Liver (tissue), 9 donors: ENCODE results near the gene SERPINE2. TPM values are rescaled to one million over a fixed set of nuclear protein-coding genes. Genes with fewer than 3 reads are reported as not detected.
A peak's percentile ranks its signal among the peaks of the same experiment; 100 is the strongest.
"Not testable (repeated sequence)": the region's sequence is repeated elsewhere in the genome, so short reads cannot be mapped to it uniquely, and the experiment has no call there.

ENCODE experiments used
- DNase-seq: peaks from one replicate; pipeline ENCODE4 v3.0.0-alpha.2; 2017; ENCODE audit warnings: low spot score
- H3K27ac ChIP-seq, 2 donors: one replicate each; pipeline ENCODE4 v1.7.0; 2013; ENCODE audit warnings: inconsistent platforms in 2 of 2, low read length in 2 of 2, control low read depth in 1 of 2, low read depth in 1 of 2, mild to moderate bottlenecking in 1 of 2
- H3K27me3 ChIP-seq, 4 donors: one replicate each; pipeline versions ENCODE4 v1.6.1 to v1.7.0; 2013; ENCODE audit warnings: low read length in 3 of 4, inconsistent platforms in 1 of 4, mild to moderate bottlenecking in 1 of 4, moderate library complexity in 1 of 4; ENCODE audit not compliant: control insufficient read depth in 4 of 4, insufficient read depth in 4 of 4
- H3K36me3 ChIP-seq, 4 donors: one replicate each; pipeline versions ENCODE4 v1.6.1 to v1.7.0; 2013; ENCODE audit warnings: low read length in 3 of 4, mild to moderate bottlenecking in 3 of 4, low read depth in 1 of 4, moderate library complexity in 1 of 4; ENCODE audit not compliant: control insufficient read depth in 4 of 4, insufficient read depth in 3 of 4
- H3K4me1 ChIP-seq, 4 donors: one replicate each; pipeline versions ENCODE4 v1.6.1 to v1.7.0; 2013; ENCODE audit warnings: low read length in 3 of 4, mild to moderate bottlenecking in 3 of 4, moderate library complexity in 1 of 4; ENCODE audit not compliant: control insufficient read depth in 4 of 4, insufficient read depth in 4 of 4
- H3K4me3 ChIP-seq, 3 donors: one replicate each; pipeline versions ENCODE4 v1.6.1 to v1.7.0; 2013; ENCODE audit warnings: low read length in 3 of 3, control low read depth in 1 of 3, low read depth in 1 of 3, mild to moderate bottlenecking in 1 of 3
- H3K9ac ChIP-seq, 2 donors: one replicate each; pipeline ENCODE4 v1.7.0; 2013; ENCODE audit warnings: low read length in 2 of 2, mild to moderate bottlenecking in 2 of 2, moderate library complexity in 2 of 2, control low read depth in 1 of 2, low read depth in 1 of 2
- H3K9me3 ChIP-seq, 4 donors: one replicate each; pipeline versions ENCODE4 v1.6.1 to v1.7.0; 2013; ENCODE audit warnings: low read length in 3 of 4; ENCODE audit not compliant: control insufficient read depth in 4 of 4
- EGR1 ChIP-seq, 2 donors: IDR thresholded peaks; 2 replicates each; pipeline ENCODE4 v1.6.1; 2016 to 2018; ENCODE audit warnings: antibody characterized with exemption in 2 of 2, low read depth in 2 of 2
- FOXA2 ChIP-seq: IDR thresholded peaks from 2 replicates; pipeline ENCODE4 v1.6.1; 2016; ENCODE audit warnings: antibody characterized with exemption
- HNF4A ChIP-seq, 2 donors: conservative IDR thresholded peaks; 2 replicates each; pipeline ENCODE4 v1.6.1; 2016; ENCODE audit warnings: antibody characterized with exemption in 2 of 2, mild to moderate bottlenecking in 2 of 2
- JUND ChIP-seq, 2 donors: IDR thresholded peaks; 2 replicates each; pipeline ENCODE4 v1.6.1; 2016; ENCODE audit warnings: antibody characterized with exemption in 2 of 2
- NR2F2 ChIP-seq: IDR thresholded peaks from 2 replicates; pipeline ENCODE4 v1.6.1; 2016; ENCODE audit warnings: antibody characterized with exemption
- RXRA ChIP-seq, 2 donors: IDR thresholded peaks; 2 replicates each; pipeline ENCODE4 v1.6.1; 2017 to 2018; ENCODE audit warnings: antibody characterized with exemption in 2 of 2, mild to moderate bottlenecking in 1 of 2
- YY1 ChIP-seq: IDR thresholded peaks from 2 replicates; pipeline ENCODE4 v1.6.1; 2016; ENCODE audit warnings: antibody characterized with exemption, mild to moderate bottlenecking
- WGBS: extraction: QIAGEN DNeasy Blood & Tissue Kit; methylation state at CpG from one replicate; pipeline ENCODE4 v1.1.7; 2013; 5-methylcytosine and 5-hydroxymethylcytosine counted together
- polyA plus RNA-seq, 2 donors: library from polyadenylated mRNA; stranded (reverse) in 1 of 2; unstranded in 1 of 2; fragments of 200-250 nt in 1 of 2; fragments of >200 nt in 1 of 2; fragmentation: Nextera tagmentation in 1 of 2; extraction: Ambion mirVana in 1 of 2; gene quantifications; one replicate each; pipeline versions ENCODE4 v1.2.1 to v1.2.3, GENCODE V29; 2013 to 2015
- total RNA-seq, 2 donors: library from RNA; depleted of rRNA; stranded (reverse); fragments of >200 nt; gene quantifications; one replicate each; pipeline ENCODE4 v1.2.3, GENCODE V29; 2014
- TF ChIP-seq, protein P1 (sequence below): IDR thresholded peaks from 2 replicates; pipeline ENCODE4 v1.6.1; 2016; ENCODE audit warnings: antibody characterized with exemption
- donor health status: healthy.
- donor health status: healthy.
- donor health status: healthy.
- donor health status: healthy.
- donor health status: healthy.

The SERPINE2 gene
- total and polyA plus RNA-seq, 4 donors = 0.92 to 4.8 (median 2.3) TPM

DNA sequence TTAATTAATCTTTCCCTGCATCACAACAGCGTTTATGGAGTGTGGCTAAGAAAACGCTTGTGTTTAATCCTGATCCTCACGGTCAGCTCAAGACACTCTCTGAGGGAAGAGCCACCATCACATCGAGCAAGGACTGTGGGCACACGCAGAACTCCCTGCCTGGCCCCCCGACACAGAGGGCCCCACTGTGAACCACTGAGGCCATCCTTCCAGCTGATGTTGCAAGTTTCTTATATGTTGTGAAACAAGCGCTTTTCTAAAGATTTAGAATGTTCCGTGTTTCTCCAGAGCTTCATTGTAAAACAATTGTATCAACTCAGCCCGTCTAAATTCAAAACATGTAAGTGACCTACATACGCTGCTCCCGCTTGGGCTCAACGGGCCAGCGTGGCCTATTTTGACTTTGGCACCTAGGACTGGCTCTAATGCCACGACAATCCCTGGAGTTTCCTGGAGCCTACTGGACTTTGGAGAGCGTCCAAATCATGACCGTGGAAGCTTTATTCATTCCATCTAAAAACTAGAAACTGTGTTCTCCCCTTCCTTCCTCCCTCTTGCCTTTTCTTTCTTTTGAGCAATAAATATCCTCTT lies 34.9 kb downstream of the SERPINE2 start (continued):
- no peak for TF ChIP-seq FOXA2
- no peak for TF ChIP-seq HNF4A (conservative IDR thresholded peaks at IDR 0.05)
- TF ChIP-seq, protein P1, sequence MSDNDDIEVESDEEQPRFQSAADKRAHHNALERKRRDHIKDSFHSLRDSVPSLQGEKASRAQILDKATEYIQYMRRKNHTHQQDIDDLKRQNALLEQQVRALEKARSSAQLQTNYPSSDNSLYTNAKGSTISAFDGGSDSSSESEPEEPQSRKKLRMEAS = no peak
- TF ChIP-seq YY1 = no peak
- no peak for TF ChIP-seq EGR1 (IDR thresholded peaks at IDR 0.05; ENCODE audit: low read depth in 2 of 2)

DNA sequence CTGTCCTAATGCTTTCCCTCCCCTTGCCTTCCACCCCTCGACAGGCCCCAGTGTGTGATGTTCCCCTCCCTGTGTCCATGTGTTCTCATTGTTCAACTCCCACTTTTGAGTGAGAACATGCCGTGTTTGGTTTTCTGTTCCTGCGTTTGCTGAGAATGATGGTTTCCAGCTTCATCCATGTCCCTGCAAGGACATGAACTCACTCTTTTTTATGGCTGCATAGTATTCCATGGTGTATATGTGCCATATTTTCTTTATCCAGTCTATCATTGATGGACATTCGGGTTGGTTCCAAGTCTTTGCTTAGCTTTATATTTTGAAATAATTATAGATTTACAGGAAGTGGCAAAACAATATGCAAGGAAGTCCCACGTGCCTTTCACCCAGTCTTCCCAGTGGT lies 38.4 kb downstream of the SERPINE2 start:
- H3K9ac ChIP-seq, H3K36me3 ChIP-seq, H3K4me3 ChIP-seq, H3K4me1 ChIP-seq, H3K27me3 ChIP-seq, H3K9me3 ChIP-seq, H3K27ac ChIP-seq, DNase-seq: not testable (repeated sequence)
- 92% methylated on average over 5 of the region's 5 CpGs for WGBS

DNA sequence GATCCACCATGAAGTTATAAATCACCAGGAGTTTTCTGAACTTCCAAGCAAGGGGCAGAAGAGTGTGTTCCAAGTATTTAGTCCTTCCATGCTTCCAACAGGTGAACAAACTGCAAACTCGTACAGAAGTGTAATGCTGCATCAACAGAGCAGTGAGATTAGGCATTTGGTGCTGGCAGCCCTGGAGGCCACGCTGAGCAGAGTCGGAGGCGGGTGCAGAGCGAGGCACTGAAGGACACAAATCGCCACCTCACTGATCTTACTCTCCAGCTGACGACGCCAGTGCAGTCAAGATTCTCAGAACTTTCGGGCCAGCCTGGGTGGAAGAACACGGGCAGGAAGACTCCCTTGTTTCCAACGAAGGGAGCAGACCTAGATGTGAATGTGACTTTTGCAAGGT lies 39.2 kb downstream of the SERPINE2 start:
- Histone ChIP-seq H3K9ac (no peak overlapping the region), H3K9me3 (no peaks in the 10 kb centered on the region), H3K36me3 (no peaks in the 10 kb centered on the region), H3K4me1 (no peaks in the 10 kb centered on the region), H3K27ac (no peak overlapping the region), H3K27me3 (no peaks in the 10 kb centered on the region), H3K4me3 (no peak overlapping the region)
- 90% methylated on average over 11 of the region's 11 CpGs for WGBS
- TF ChIP-seq NR2F2 = no peak
- no peak for TF ChIP-seq HNF4A (conservative IDR thresholded peaks at IDR 0.05)
- no peak for DNase-seq

DNA sequence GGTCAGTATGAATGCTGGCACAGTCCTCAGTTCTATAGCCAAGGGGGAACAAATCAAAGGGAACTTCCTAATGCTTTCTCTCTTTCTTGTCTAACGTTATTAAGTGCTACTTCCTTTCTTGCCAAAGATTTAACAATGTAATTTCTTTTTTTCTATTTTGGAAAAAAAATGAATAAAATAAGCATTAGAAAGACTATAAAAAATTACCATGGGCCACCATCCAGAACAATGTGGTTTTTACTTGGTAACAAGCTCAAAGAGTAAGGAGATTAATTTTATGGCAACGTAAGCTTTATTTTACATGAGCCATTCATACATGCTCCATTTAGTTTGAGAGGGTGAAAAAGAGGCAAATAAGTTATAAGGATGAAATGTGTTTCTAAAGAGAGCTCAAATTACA lies 40.1 kb downstream of the SERPINE2 start:
- Histone ChIP-seq H3K36me3 (no peaks in the 10 kb centered on the region), H3K4me3 (no peak overlapping the region), H3K4me1 (peaks cover 0 to 3% (median 0%) of the 10 kb centered on the region in 4 donors), H3K9ac (no peak overlapping the region), H3K27ac (no peak overlapping the region), H3K27me3 (no peaks in the 10 kb centered on the region), H3K9me3 (no peaks in the 10 kb centered on the region)
- DNase-seq = no peak
- 75% methylated on average over 2 of the region's 2 CpGs for WGBS
- TF ChIP-seq, protein P1 = no peak
- TF ChIP-seq JUND (IDR thresholded peaks at IDR 0.05) (no peak), YY1 (no peak)

DNA sequence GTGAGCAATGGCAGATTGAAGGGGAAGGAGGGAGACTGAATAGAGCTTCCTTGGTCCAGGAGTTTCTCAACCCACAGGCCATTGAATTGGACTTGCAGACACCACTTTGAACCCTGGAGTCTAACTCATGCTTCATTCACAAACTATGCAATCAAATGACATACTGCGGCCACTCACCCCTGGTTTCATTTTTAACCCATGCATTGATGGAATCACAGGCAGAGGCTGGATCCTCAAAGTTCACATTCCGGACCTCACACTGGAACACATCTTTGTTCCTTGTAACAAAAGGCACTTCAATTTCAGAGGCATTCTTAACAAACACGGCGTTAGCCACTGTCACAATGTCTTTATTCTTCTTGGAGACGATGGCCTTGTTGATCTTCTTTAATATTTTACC lies 41.1 kb downstream of the SERPINE2 start:
- TF ChIP-seq RXRA (IDR thresholded peaks at IDR 0.05) = peak in 1 of 2 donors; percentile 48
- TF ChIP-seq HNF4A (conservative IDR thresholded peaks at IDR 0.05) = no peak
- Histone ChIP-seq H3K36me3 (no peaks in the 10 kb centered on the region), H3K9ac (no peak overlapping the region), H3K9me3 (no peaks in the 10 kb centered on the region), H3K4me1 (peaks cover 0 to 3% (median 0%) of the 10 kb centered on the region in 4 donors), H3K27me3 (no peaks in the 10 kb centered on the region), H3K27ac (no peak overlapping the region), H3K4me3 (no peak overlapping the region)
- no peak for DNase-seq
- 78% methylated on average over 5 of the region's 5 CpGs for WGBS
